Suprapubic skin (tissue), 4 donors: ENCODE measurements around the gene MRPL51.

Experiments used
- CTCF ChIP-seq, 2 donors: fragments of 200-600 bp in 1 of 2; fragments of 450-650 bp in 1 of 2; sonication (generic) in 1 of 2; IDR thresholded peaks; one replicate each; pipeline ENCODE4 v1.5.1; 2016 to 2019; ENCODE audit warnings: antibody characterized with exemption in 2 of 2, mild to moderate bottlenecking in 1 of 2, moderate library complexity in 1 of 2
- POLR2A ChIP-seq, 2 donors: fragments of 450-650 bp; IDR thresholded peaks; one replicate each; pipeline ENCODE4 v1.6.1; 2017; ENCODE audit warnings: antibody characterized with exemption in 2 of 2, mild to moderate bottlenecking in 2 of 2, moderate library complexity in 2 of 2
- POLR2AphosphoS5 ChIP-seq, 3 donors: sonication (generic); formaldehyde crosslinking; IDR thresholded peaks; one replicate each; pipeline ENCODE4 v1.6.1; 2017; ENCODE audit warnings: antibody characterized with exemption in 3 of 3

GRCh38 chr12:6533653-6533922 is 40.5 kb upstream of the MRPL51 start:
- TF ChIP-seq CTCF (IDR thresholded peaks at IDR 0.05) (no peak), POLR2A (IDR thresholded peaks at IDR 0.05) (no peak), POLR2AphosphoS5 (IDR thresholded peaks at IDR 0.05) (no peak)
